ENCODE measurements around the gene RTCA. TPM values are rescaled to one million over a fixed set of nuclear protein-coding genes. Genes with fewer than 3 reads are reported as not detected.
"Not testable (repeated sequence)": the region's sequence is repeated elsewhere in the genome, so short reads cannot be mapped to it uniquely, and the experiment has no call there.

The RTCA gene
- total RNA-seq, 2 experiments from 2014 or later, result 62.1 to 67.1 TPM

- ChIA-PET POLR2A (no interaction called here), CTCF (no interaction called here)
- intact Hi-C loops (cut with DNase I, micrococcal nuclease), result loop anchor here in 1 of 2 experiments (10.0 kb wide), 1 partner anchor 52 kb away; no protein-coding TSS in a partner anchor
- H3K27ac Mint-ChIP-seq, result peak overlapping the region; percentile 18
- Histone ChIP-seq H3K4me3 (ENCODE audit: low read length) (no peak overlapping the region), H3K36me3 (ENCODE audit: insufficient read depth, low read length) (peaks cover 55% of the 10 kb centered on the region), H3K27me3 (ENCODE audit: control insufficient read depth in 1 of 2, insufficient read depth in 2 of 2, low read length in 2 of 2) (no peaks in the 10 kb centered on the region), H3K27ac (ENCODE audit: low read depth in 1 of 2, low read length in 2 of 2) (no peak overlapping the region), H3K9me3 (ENCODE audit: control insufficient read depth in 1 of 2, insufficient read depth in 1 of 2, low read length in 2 of 2) (no peaks in the 10 kb centered on the region), H3K4me1 (ENCODE audit: insufficient read depth, low read length) (no peaks in the 10 kb centered on the region)
- TF ChIP-seq CTCF (IDR thresholded peaks at IDR 0.05), result no peak
- no peak overlapping the region for H3K4me3 Mint-ChIP-seq
- DNase-seq, result no peak
- H3K4me1 Mint-ChIP-seq (ENCODE audit: low read depth), result no peaks in the 10 kb centered on the region
- no peak for ATAC-seq (ENCODE audit: poor library complexity)
- peaks cover 41% of the 10 kb centered on the region for H3K36me3 Mint-ChIP-seq (ENCODE audit: low read depth)
- H3K9me3 Mint-ChIP-seq, result no peaks in the 10 kb centered on the region
- no peaks in the 10 kb centered on the region for H3K27me3 Mint-ChIP-seq
Measured at GRCh38 chr1:100292711-100293110, 26.7 kb downstream of the RTCA start.

GRCh38 chr1:100296140-100296539 lies 30.1 kb downstream of the RTCA start:
- H3K4me3 Mint-ChIP-seq, result no peak overlapping the region
- Histone ChIP-seq H3K36me3 (ENCODE audit: insufficient read depth, low read length) (peaks cover 24% of the 10 kb centered on the region), H3K9me3 (ENCODE audit: control insufficient read depth in 1 of 2, insufficient read depth in 1 of 2, low read length in 2 of 2) (no peaks in the 10 kb centered on the region), H3K4me1 (ENCODE audit: insufficient read depth, low read length) (no peaks in the 10 kb centered on the region), H3K27me3 (ENCODE audit: control insufficient read depth in 1 of 2, insufficient read depth in 2 of 2, low read length in 2 of 2) (no peaks in the 10 kb centered on the region), H3K27ac (ENCODE audit: low read depth in 1 of 2, low read length in 2 of 2) (no peak overlapping the region), H3K4me3 (ENCODE audit: low read length) (no peak overlapping the region)
- no peaks in the 10 kb centered on the region for H3K9me3 Mint-ChIP-seq
- POLR2A ChIA-PET, result no interaction called here
- H3K36me3 Mint-ChIP-seq (ENCODE audit: low read depth), result peaks cover 22% of the 10 kb centered on the region
- CTCF ChIA-PET, result interaction anchor here (0.6 to 1.2 kb wide), 2 partner anchors 168 to 263 kb away, joined by 3 read pairs; no protein-coding TSS in a partner anchor
- H3K4me1 Mint-ChIP-seq (ENCODE audit: low read depth), result no peaks in the 10 kb centered on the region
- ATAC-seq (ENCODE audit: poor library complexity) (no peak), DNase-seq (no peak)
- H3K27me3 Mint-ChIP-seq, result no peaks in the 10 kb centered on the region
- intact Hi-C loops (cut with DNase I, micrococcal nuclease), result loop anchor here in 1 of 2 experiments (10.0 kb wide), 1 partner anchor 49 kb away; no protein-coding TSS in a partner anchor
- H3K27ac Mint-ChIP-seq, result no peak overlapping the region
- no peak for TF ChIP-seq CTCF (IDR thresholded peaks at IDR 0.05)

- DNase-seq; POLR2A ChIA-PET; H3K4me1 Mint-ChIP-seq (ENCODE audit: low read depth); H3K4me3 Mint-ChIP-seq; H3K27ac Mint-ChIP-seq; H3K27ac ChIP-seq (ENCODE audit: low read depth in 1 of 2, low read length in 2 of 2); H3K9me3 Mint-ChIP-seq; H3K9me3 ChIP-seq (ENCODE audit: control insufficient read depth in 1 of 2, insufficient read depth in 1 of 2, low read length in 2 of 2); H3K4me1 ChIP-seq (ENCODE audit: insufficient read depth, low read length); H3K4me3 ChIP-seq (ENCODE audit: low read length); ATAC-seq (ENCODE audit: poor library complexity); H3K27me3 ChIP-seq (ENCODE audit: control insufficient read depth in 1 of 2, insufficient read depth in 2 of 2, low read length in 2 of 2); H3K27me3 Mint-ChIP-seq; CTCF ChIA-PET: not testable (repeated sequence)
- intact Hi-C loops (cut with DNase I, micrococcal nuclease), result loop anchor here in 1 of 2 experiments (10.0 kb wide), 1 partner anchor 48 kb away; no protein-coding TSS in a partner anchor
- peaks cover 16% of the 10 kb centered on the region for H3K36me3 ChIP-seq (ENCODE audit: insufficient read depth, low read length)
- peaks cover 18% of the 10 kb centered on the region for H3K36me3 Mint-ChIP-seq (ENCODE audit: low read depth)
Measured at GRCh38 chr1:100296997-100297396, 31.0 kb downstream of the RTCA start.

GRCh38 chr1:100298512-100298911 lies 32.5 kb downstream of the RTCA start:
- Mint-ChIP-seq H3K4me1 (ENCODE audit: low read depth) (no peaks in the 10 kb centered on the region), H3K4me3 (no peak overlapping the region), H3K36me3 (ENCODE audit: low read depth) (peaks cover 4% of the 10 kb centered on the region), H3K27ac (no peak overlapping the region), H3K27me3 (no peaks in the 10 kb centered on the region), H3K9me3 (no peaks in the 10 kb centered on the region)
- Histone ChIP-seq H3K36me3 (ENCODE audit: insufficient read depth, low read length) (peaks cover 2% of the 10 kb centered on the region), H3K9me3 (ENCODE audit: control insufficient read depth in 1 of 2, insufficient read depth in 1 of 2, low read length in 2 of 2) (no peaks in the 10 kb centered on the region), H3K27ac (ENCODE audit: low read depth in 1 of 2, low read length in 2 of 2) (no peak overlapping the region), H3K27me3 (ENCODE audit: control insufficient read depth in 1 of 2, insufficient read depth in 2 of 2, low read length in 2 of 2) (no peaks in the 10 kb centered on the region), H3K4me1 (ENCODE audit: insufficient read depth, low read length) (no peaks in the 10 kb centered on the region), H3K4me3 (ENCODE audit: low read length) (no peak overlapping the region)
- POLR2A ChIA-PET, result interaction anchor here (1.3 kb wide), 1 partner anchor 161 kb away, joined by 3 read pairs; no protein-coding TSS in a partner anchor
- CTCF ChIA-PET, result no interaction called here
- no peak for TF ChIP-seq CTCF (IDR thresholded peaks at IDR 0.05)
- DNase-seq (no peak), ATAC-seq (ENCODE audit: poor library complexity) (no peak)
- intact Hi-C loops (cut with DNase I, micrococcal nuclease), result loop anchor here in 1 of 2 experiments (10.0 kb wide), 1 partner anchor 46 kb away; no protein-coding TSS in a partner anchor

Measured in CD4-positive, alpha-beta T cell (primary cell).